ENCODE measurements around the gene DNAJC16.

Gene DNAJC16

DNA sequence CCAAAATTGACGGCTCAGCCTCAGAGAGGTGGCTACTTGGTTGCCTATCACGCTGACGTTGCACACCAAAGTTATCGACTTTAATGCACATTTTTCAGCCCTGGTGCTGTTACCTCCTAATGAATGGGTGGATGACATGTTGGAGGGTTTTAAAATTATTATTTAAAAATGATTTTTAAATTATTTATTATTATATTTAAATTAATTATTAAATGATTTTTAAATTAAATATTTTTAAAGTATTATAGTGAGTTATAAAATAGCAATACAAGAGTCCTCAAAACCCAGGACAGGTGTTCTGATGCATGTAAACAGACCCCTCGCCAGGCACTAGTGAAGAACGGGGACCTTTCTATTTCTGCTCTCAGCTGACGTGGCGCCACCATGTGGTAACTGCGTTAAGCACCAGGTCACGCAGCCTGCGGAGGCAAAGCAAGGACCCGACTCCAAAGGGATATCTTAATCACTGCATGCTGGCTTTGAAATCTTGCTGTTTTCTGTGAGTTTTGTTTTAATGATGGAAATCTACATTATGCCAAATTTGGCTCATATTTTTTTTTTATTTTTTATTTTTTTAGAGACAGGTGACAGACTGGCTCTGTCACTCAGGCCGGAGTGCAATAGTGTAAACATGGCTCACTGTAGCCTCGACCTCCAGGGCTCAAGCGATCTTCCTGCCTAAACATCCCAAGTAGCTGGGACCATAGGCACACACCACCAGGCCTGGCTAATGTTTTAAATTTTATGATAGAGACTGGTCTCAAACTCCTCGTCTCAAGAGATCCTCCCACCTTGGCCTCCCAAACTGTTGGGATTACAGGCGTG, 25.2 kb upstream of the DNAJC16 start:
- Histone ChIP-seq H3K18ac (ENCODE audit: low read length) (no peak overlapping the region), H3K4me2 (ENCODE audit: insufficient read depth, low read length, poor library complexity, severe bottlenecking) (no peak overlapping the region), H3K4me3 (ENCODE audit: low read length in 2 of 2) (no peak overlapping the region), H3K4ac (ENCODE audit: low read length) (no peak overlapping the region), H3K27me3 (ENCODE audit: control insufficient read depth in 3 of 3, insufficient read depth in 3 of 3, low read depth in 1 of 3, low read length in 3 of 3) (no peaks in the 10 kb centered on the region), H2BK120ac (ENCODE audit: low read depth, low read length) (no peak overlapping the region), H4K91ac (ENCODE audit: low read depth, low read length, poor library complexity) (no peak overlapping the region), H3K27ac (replicated peaks; ENCODE audit: low read length) (no peak overlapping the region), H4K8ac (ENCODE audit: low read depth, low read length) (no peak overlapping the region), H3K36me3 (replicated peaks in 1 of 2; ENCODE audit: control insufficient read depth in 2 of 2, insufficient read depth in 2 of 2, low read length in 2 of 2) (peaks cover 4% of the 10 kb centered on the region in 2 donors), H2BK15ac (ENCODE audit: low read length) (no peak overlapping the region), H2BK5ac (ENCODE audit: low read length) (no peak overlapping the region), H3K14ac (ENCODE audit: low read length) (no peak overlapping the region), H3K4me1 (ENCODE audit: control insufficient read depth in 2 of 2, insufficient read depth in 1 of 2, low read depth in 1 of 2, low read length in 2 of 2) (peaks cover 3 to 4% of the 10 kb centered on the region in 2 donors), H2AFZ (ENCODE audit: low read length) (no peak overlapping the region), H3K9me3 (replicated peaks in 1 of 2; ENCODE audit: control insufficient read depth in 2 of 2, insufficient read depth in 1 of 2, low read depth in 1 of 2, low read length in 2 of 2) (peaks cover 0 to 4% of the 10 kb centered on the region in 2 donors), H3K79me1 (ENCODE audit: low read depth, low read length) (no peaks in the 10 kb centered on the region), H3K9ac (ENCODE audit: low read depth, low read length, poor library complexity) (no peak overlapping the region), H2BK12ac (ENCODE audit: low read length) (no peak overlapping the region), H2AK5ac (ENCODE audit: low read depth, low read length) (no peak overlapping the region), H3K23ac (ENCODE audit: low read depth, low read length, poor library complexity) (peak overlapping the region; percentile 27)
- WGBS, 2 donors (ENCODE audit: extremely low coverage in 2 of 2, insufficient read length in 2 of 2, insufficient replicate concordance in 1 of 2) = no CpG with 5 or more reads among the region's 17 CpGs
- peak; percentile 48 for DNase-seq (ENCODE audit: low spot score)

DNA sequence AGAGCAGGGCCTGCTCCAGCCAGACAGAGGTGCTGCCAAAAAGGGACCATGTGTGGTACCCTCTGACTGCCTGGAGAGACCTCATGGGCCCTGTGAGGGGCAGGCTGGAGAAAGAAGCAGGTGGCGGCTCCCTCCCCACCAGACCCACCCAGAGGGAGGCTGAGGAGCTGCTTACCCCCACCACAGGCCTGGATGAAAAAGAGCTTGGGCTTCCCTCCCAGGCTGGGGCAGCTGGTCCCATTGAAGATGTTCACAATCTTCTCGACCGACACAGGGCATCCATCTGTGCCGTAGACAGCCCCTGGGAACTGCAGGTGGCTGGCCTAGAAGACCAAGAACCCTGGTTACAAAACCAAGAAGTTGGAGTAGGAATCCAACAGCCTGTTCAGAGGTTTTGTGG, 22.2 kb upstream of the DNAJC16 start:
- Histone ChIP-seq H3K4ac (ENCODE audit: low read length) (no peak overlapping the region), H4K91ac (ENCODE audit: low read depth, low read length, poor library complexity) (no peak overlapping the region), H3K36me3 (replicated peaks in 1 of 2; ENCODE audit: control insufficient read depth in 2 of 2, insufficient read depth in 2 of 2, low read length in 2 of 2) (peaks cover 4 to 6% of the 10 kb centered on the region in 2 donors), H3K9ac (ENCODE audit: low read depth, low read length, poor library complexity) (no peak overlapping the region), H3K79me1 (ENCODE audit: low read depth, low read length) (no peaks in the 10 kb centered on the region), H3K4me2 (ENCODE audit: insufficient read depth, low read length, poor library complexity, severe bottlenecking) (no peak overlapping the region), H3K27me3 (ENCODE audit: control insufficient read depth in 3 of 3, insufficient read depth in 3 of 3, low read depth in 1 of 3, low read length in 3 of 3) (no peaks in the 10 kb centered on the region), H3K9me3 (replicated peaks in 1 of 2; ENCODE audit: control insufficient read depth in 2 of 2, insufficient read depth in 1 of 2, low read depth in 1 of 2, low read length in 2 of 2) (no peaks in the 10 kb centered on the region), H2BK5ac (ENCODE audit: low read length) (no peak overlapping the region), H2BK15ac (ENCODE audit: low read length) (no peak overlapping the region), H3K27ac (replicated peaks; ENCODE audit: low read length) (no peak overlapping the region), H3K14ac (ENCODE audit: low read length) (no peak overlapping the region), H2BK120ac (ENCODE audit: low read depth, low read length) (no peak overlapping the region), H3K18ac (ENCODE audit: low read length) (no peak overlapping the region), H3K23ac (ENCODE audit: low read depth, low read length, poor library complexity) (no peak overlapping the region), H2BK12ac (ENCODE audit: low read length) (no peak overlapping the region), H3K4me1 (ENCODE audit: control insufficient read depth in 2 of 2, insufficient read depth in 1 of 2, low read depth in 1 of 2, low read length in 2 of 2) (peaks cover 3 to 4% of the 10 kb centered on the region in 2 donors), H2AFZ (ENCODE audit: low read length) (no peak overlapping the region), H4K8ac (ENCODE audit: low read depth, low read length) (no peak overlapping the region), H3K4me3 (ENCODE audit: low read length in 2 of 2) (no peak overlapping the region), H2AK5ac (ENCODE audit: low read depth, low read length) (no peak overlapping the region)
- WGBS, 2 donors (ENCODE audit: extremely low coverage in 2 of 2, insufficient read length in 2 of 2, insufficient replicate concordance in 1 of 2) = no CpG with 5 or more reads among the region's 4 CpGs
- no peak for DNase-seq (ENCODE audit: low spot score)

DNA sequence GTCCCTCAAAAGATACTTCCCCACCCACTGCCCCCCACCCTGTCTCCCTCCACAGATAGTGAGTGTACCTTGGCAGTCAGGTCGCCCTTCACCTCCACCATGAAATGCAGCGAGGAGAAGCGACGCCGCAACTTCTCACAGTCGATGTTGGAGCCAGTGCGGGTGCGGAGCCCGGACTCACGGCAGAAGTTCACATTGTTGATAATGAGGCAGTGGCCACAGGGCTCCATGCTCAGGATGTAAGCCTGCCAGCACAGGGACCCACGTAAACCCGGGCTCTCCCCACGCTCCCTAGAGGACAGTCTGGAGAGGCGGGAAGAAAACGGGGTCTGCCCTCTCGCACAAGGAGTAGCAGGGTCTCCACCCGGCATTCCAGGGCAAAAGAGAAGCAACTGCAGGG, 19.8 kb upstream of the DNAJC16 start:
- Histone ChIP-seq H3K9ac (ENCODE audit: low read depth, low read length, poor library complexity) (no peak overlapping the region), H3K27me3 (ENCODE audit: control insufficient read depth in 3 of 3, insufficient read depth in 3 of 3, low read depth in 1 of 3, low read length in 3 of 3) (no peaks in the 10 kb centered on the region), H2AK5ac (ENCODE audit: low read depth, low read length) (no peak overlapping the region), H2BK12ac (ENCODE audit: low read length) (no peak overlapping the region), H3K4me1 (ENCODE audit: control insufficient read depth in 2 of 2, insufficient read depth in 1 of 2, low read depth in 1 of 2, low read length in 2 of 2) (peaks cover 0 to 4% of the 10 kb centered on the region in 2 donors), H2BK5ac (ENCODE audit: low read length) (no peak overlapping the region), H2BK15ac (ENCODE audit: low read length) (no peak overlapping the region), H2BK120ac (ENCODE audit: low read depth, low read length) (no peak overlapping the region), H3K79me1 (ENCODE audit: low read depth, low read length) (peaks cover 1% of the 10 kb centered on the region), H3K4me2 (ENCODE audit: insufficient read depth, low read length, poor library complexity, severe bottlenecking) (no peak overlapping the region), H3K23ac (ENCODE audit: low read depth, low read length, poor library complexity) (no peak overlapping the region), H3K36me3 (replicated peaks in 1 of 2; ENCODE audit: control insufficient read depth in 2 of 2, insufficient read depth in 2 of 2, low read length in 2 of 2) (peaks cover 2 to 3% of the 10 kb centered on the region in 2 donors), H3K18ac (ENCODE audit: low read length) (no peak overlapping the region), H2AFZ (ENCODE audit: low read length) (no peak overlapping the region), H3K27ac (replicated peaks; ENCODE audit: low read length) (no peak overlapping the region), H3K9me3 (replicated peaks in 1 of 2; ENCODE audit: control insufficient read depth in 2 of 2, insufficient read depth in 1 of 2, low read depth in 1 of 2, low read length in 2 of 2) (no peaks in the 10 kb centered on the region), H3K14ac (ENCODE audit: low read length) (no peak overlapping the region), H4K91ac (ENCODE audit: low read depth, low read length, poor library complexity) (no peak overlapping the region), H3K4me3 (ENCODE audit: low read length in 2 of 2) (no peak overlapping the region), H4K8ac (ENCODE audit: low read depth, low read length) (no peak overlapping the region), H3K4ac (ENCODE audit: low read length) (no peak overlapping the region)
- WGBS, 2 donors (ENCODE audit: extremely low coverage in 2 of 2, insufficient read length in 2 of 2, insufficient replicate concordance in 1 of 2) = no CpG with 5 or more reads among the region's 17 CpGs
- DNase-seq (ENCODE audit: low spot score) = no peak

DNA sequence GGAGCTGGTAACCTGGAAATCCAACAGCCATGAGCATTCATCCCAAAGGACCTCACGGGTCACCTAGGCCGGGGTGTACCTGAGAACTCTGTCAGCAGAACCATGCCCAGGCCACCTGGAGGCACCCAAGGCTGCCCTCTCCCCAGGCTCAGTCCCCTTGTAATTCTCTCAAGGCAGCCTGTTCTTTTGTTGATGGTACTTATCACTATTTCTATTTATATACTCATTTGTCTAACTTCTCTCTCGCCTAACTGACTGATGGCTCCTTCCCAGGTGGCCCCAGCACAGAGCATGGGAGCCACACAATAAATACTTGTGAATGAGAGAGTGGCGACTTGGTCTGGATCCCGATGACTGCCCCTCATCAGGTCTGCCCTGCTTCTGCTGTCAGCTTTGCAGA, 19.4 kb upstream of the DNAJC16 start:
- WGBS, 2 donors (ENCODE audit: extremely low coverage in 2 of 2, insufficient read length in 2 of 2, insufficient replicate concordance in 1 of 2) = no CpG with 5 or more reads among the region's 5 CpGs

More for the DNA sequence above, 19.4 kb upstream of the DNAJC16 start:
- Histone ChIP-seq H3K27me3 (ENCODE audit: control insufficient read depth in 3 of 3, insufficient read depth in 3 of 3, low read depth in 1 of 3, low read length in 3 of 3) (no peaks in the 10 kb centered on the region), H3K36me3 (replicated peaks in 1 of 2; ENCODE audit: control insufficient read depth in 2 of 2, insufficient read depth in 2 of 2, low read length in 2 of 2) (peaks cover 2 to 8% of the 10 kb centered on the region in 2 donors), H3K9me3 (replicated peaks in 1 of 2; ENCODE audit: control insufficient read depth in 2 of 2, insufficient read depth in 1 of 2, low read depth in 1 of 2, low read length in 2 of 2) (no peaks in the 10 kb centered on the region), H3K4me3 (ENCODE audit: low read length in 2 of 2) (no peak overlapping the region), H3K79me1 (ENCODE audit: low read depth, low read length) (peaks cover 2% of the 10 kb centered on the region), H4K8ac (ENCODE audit: low read depth, low read length) (no peak overlapping the region), H2BK15ac (ENCODE audit: low read length) (no peak overlapping the region), H3K4me1 (ENCODE audit: control insufficient read depth in 2 of 2, insufficient read depth in 1 of 2, low read depth in 1 of 2, low read length in 2 of 2) (peaks cover 0 to 4% of the 10 kb centered on the region in 2 donors), H3K23ac (ENCODE audit: low read depth, low read length, poor library complexity) (no peak overlapping the region), H2BK12ac (ENCODE audit: low read length) (no peak overlapping the region), H3K18ac (ENCODE audit: low read length) (peak overlapping the region; percentile 3), H3K4ac (ENCODE audit: low read length) (no peak overlapping the region), H3K4me2 (ENCODE audit: insufficient read depth, low read length, poor library complexity, severe bottlenecking) (no peak overlapping the region), H2BK120ac (ENCODE audit: low read depth, low read length) (no peak overlapping the region), H3K14ac (ENCODE audit: low read length) (no peak overlapping the region), H3K9ac (ENCODE audit: low read depth, low read length, poor library complexity) (no peak overlapping the region), H4K91ac (ENCODE audit: low read depth, low read length, poor library complexity) (no peak overlapping the region), H2AFZ (ENCODE audit: low read length) (no peak overlapping the region), H2BK5ac (ENCODE audit: low read length) (no peak overlapping the region), H3K27ac (replicated peaks; ENCODE audit: low read length) (no peak overlapping the region), H2AK5ac (ENCODE audit: low read depth, low read length) (no peak overlapping the region)
- DNase-seq (ENCODE audit: low spot score) = no peak

Data from neuronal stem cell (in vitro differentiated cells).